H1 (cell line): ENCODE data around the gene FBXW8. TPM values are rescaled to one million over a fixed set of nuclear protein-coding genes. Genes with fewer than 3 reads are reported as not detected.

ENCODE experiments used
- CTCF ChIA-PET: fragments of 300-600 bp; sonication (Branson Sonifier 250); formaldehyde crosslinking; loops from one replicate; lab custom pipeline; 2021; ENCODE audit not compliant: partially characterized antibody; lab: Charles Lee
- POLR2A ChIA-PET: fragments of 300-600 bp; sonication (Branson Sonifier 250); formaldehyde crosslinking; loops from one replicate; lab custom pipeline; 2021; ENCODE audit warnings: inconsistent platforms; ENCODE audit not compliant: partially characterized antibody; lab: Charles Lee
- DNase-seq, 2 experiments: peaks; one replicate each; pipeline versions ENCODE4 v3.0.0 to v3.0.0-alpha.2; 2010 to 2022; ENCODE audit warnings: low spot score in 2 of 2, low read depth in 1 of 2, mixed read lengths in 1 of 2
- FAIRE-seq: peaks from 2 replicates; lab custom pipeline; 2011; peaks lifted over from hg19 to GRCh38; lab: Jason Lieb, UNC
- H2AFZ ChIP-seq: 2 replicates; pipeline ENCODE4 v1.8.1; 2012; ENCODE audit warnings: low read length, inconsistent platforms
- H2AK5ac ChIP-seq: 2 replicates; pipeline ENCODE4 v1.6.1; 2013; ENCODE audit warnings: low read depth, low read length
- H2BK120ac ChIP-seq: replicated peaks from 2 replicates; pipeline ENCODE3; 2013; ENCODE audit warnings: low read depth, low read length, inconsistent platforms
- H2BK12ac ChIP-seq: 2 replicates; pipeline ENCODE4 v1.6.1; 2013; ENCODE audit warnings: low read depth, low read length
- H2BK15ac ChIP-seq: 2 replicates; pipeline ENCODE4 v1.6.1; 2013; ENCODE audit warnings: low read length
- H2BK20ac ChIP-seq: 2 replicates; pipeline ENCODE4 v1.6.1; 2013; ENCODE audit warnings: low read length
- H2BK5ac ChIP-seq: 2 replicates; pipeline ENCODE4 v1.6.1; 2013; ENCODE audit warnings: low read depth, low read length
- H3K14ac ChIP-seq: 2 replicates; pipeline ENCODE4 v1.6.1; 2013; ENCODE audit warnings: inconsistent platforms; ENCODE audit not compliant: insufficient read length
- H3K18ac ChIP-seq: 2 replicates; pipeline ENCODE4 v1.6.1; 2013; ENCODE audit warnings: low read length; ENCODE audit errors: extremely low read depth
- H3K23ac ChIP-seq: 2 replicates; pipeline ENCODE4 v1.6.1; 2013; ENCODE audit warnings: inconsistent platforms; ENCODE audit not compliant: insufficient read length
- H3K23me2 ChIP-seq: 2 replicates; pipeline ENCODE4 v1.6.1; 2013; ENCODE audit warnings: low read depth, low read length
- H3K27ac ChIP-seq: 2 replicates; pipeline ENCODE4 v1.6.1; 2011; ENCODE audit warnings: low read depth, low read length, inconsistent platforms
- H3K27me3 ChIP-seq, 4 experiments: replicated peaks in 1 of 4; 1 replicate in 1 of 4; 2 replicates in 3 of 4; pipeline versions ENCODE4 v1.6.1 to v1.8.1; 2011 to 2013; ENCODE audit warnings: low read length in 3 of 4, mild to moderate bottlenecking in 3 of 4, inconsistent platforms in 2 of 4, mixed read lengths in 2 of 4, moderate library complexity in 1 of 4; ENCODE audit not compliant: control insufficient read depth in 3 of 4, insufficient read depth in 3 of 4; ENCODE audit errors: extremely low read depth in 1 of 4
- H3K36me3 ChIP-seq, 4 experiments: 2 replicates each; pipeline versions ENCODE4 v1.6.1 to v1.8.1; 2011 to 2013; ENCODE audit warnings: mild to moderate bottlenecking in 4 of 4, low read length in 3 of 4, moderate library complexity in 2 of 4, control low read depth in 1 of 4, inconsistent platforms in 1 of 4; ENCODE audit not compliant: insufficient read depth in 4 of 4, control insufficient read depth in 2 of 4
- H3K4ac ChIP-seq: replicated peaks from 2 replicates; pipeline ENCODE3; 2013; ENCODE audit warnings: low read length, low read depth, mixed read lengths, inconsistent platforms; ENCODE audit not compliant: insufficient read length
- H3K4me1 ChIP-seq, 4 experiments: replicated peaks in 1 of 4; 1 replicate in 1 of 4; 2 replicates in 3 of 4; pipeline versions ENCODE4 v1.6.1 to v1.8.1; 2011 to 2013; ENCODE audit warnings: low read length in 3 of 4, inconsistent platforms in 2 of 4, mixed read lengths in 1 of 4; ENCODE audit not compliant: insufficient read depth in 4 of 4, control insufficient read depth in 3 of 4
- H3K4me2 ChIP-seq, 2 experiments: 2 replicates each; pipeline versions ENCODE4 v1.6.1 to v1.8.1; 2011 to 2013; ENCODE audit warnings: low read depth in 2 of 2, low read length in 2 of 2, control low read depth in 1 of 2, inconsistent platforms in 1 of 2, mild to moderate bottlenecking in 1 of 2; ENCODE audit not compliant: insufficient read depth in 1 of 2
- H3K4me3 ChIP-seq, 4 experiments: fragments of 200-600, 300-600 bp in 1 of 4; sonication (generic), shearing (Covaris generic), sonication (Bioruptor Twin) in 1 of 4; 2 replicates each; pipeline versions ENCODE4 v1.5.1 to v1.8.1; 2011 to 2016; ENCODE audit warnings: low read length in 4 of 4, low read depth in 3 of 4, control low read depth in 2 of 4, inconsistent platforms in 2 of 4, mild to moderate bottlenecking in 2 of 4, mixed read lengths in 1 of 4, moderate library complexity in 1 of 4; ENCODE audit not compliant: insufficient read depth in 2 of 4; ENCODE audit errors: extremely low read depth in 1 of 4
- H3K56ac ChIP-seq: replicated peaks from 2 replicates; pipeline ENCODE3; 2013; ENCODE audit warnings: low read depth, mild to moderate bottlenecking, mixed read lengths, low read length, inconsistent platforms; ENCODE audit not compliant: insufficient read length
- H3K79me1 ChIP-seq: 2 replicates; pipeline ENCODE4 v1.6.1; 2013; ENCODE audit warnings: low read depth, low read length, control low read depth
- H3K79me2 ChIP-seq, 2 experiments: 2 replicates each; pipeline versions ENCODE4 v1.6.1 to v1.8.1; 2012 to 2013; ENCODE audit warnings: low read length in 2 of 2, mild to moderate bottlenecking in 2 of 2, inconsistent platforms in 1 of 2; ENCODE audit not compliant: insufficient read depth in 2 of 2, control insufficient read depth in 1 of 2
- H3K9ac ChIP-seq, 4 experiments: replicated peaks in 1 of 4; 1 replicate in 1 of 4; 2 replicates in 3 of 4; pipeline versions ENCODE4 v1.6.1 to v1.8.1; 2011 to 2013; ENCODE audit warnings: low read depth in 3 of 4, low read length in 3 of 4, control low read depth in 2 of 4, mild to moderate bottlenecking in 2 of 4, moderate library complexity in 2 of 4, inconsistent platforms in 1 of 4; ENCODE audit errors: extremely low read depth in 1 of 4
- H3K9me3 ChIP-seq, 2 experiments: 2 replicates each; pipeline versions ENCODE4 v1.6.1 to v1.8.1; 2012 to 2013; ENCODE audit warnings: mild to moderate bottlenecking in 2 of 2, moderate library complexity in 2 of 2, control low read depth in 1 of 2, inconsistent platforms in 1 of 2, low read depth in 1 of 2, low read length in 1 of 2, mixed read lengths in 1 of 2; ENCODE audit not compliant: insufficient read depth in 2 of 2
- H4K20me1 ChIP-seq, 2 experiments: replicated peaks in 1 of 2; 2 replicates each; pipeline versions ENCODE3 to v1.8.1; 2011 to 2013; ENCODE audit warnings: inconsistent platforms in 2 of 2, low read length in 2 of 2, mild to moderate bottlenecking in 1 of 2; ENCODE audit not compliant: insufficient read depth in 2 of 2, control insufficient read depth in 1 of 2
- H4K5ac ChIP-seq: 2 replicates; pipeline ENCODE4 v1.6.1; 2013; ENCODE audit warnings: low read length, low read depth, mixed read lengths, inconsistent platforms; ENCODE audit not compliant: insufficient read length
- H4K8ac ChIP-seq: 2 replicates; pipeline ENCODE4 v1.8.0; 2013; ENCODE audit warnings: mild to moderate bottlenecking, moderate library complexity, low read length, inconsistent platforms; ENCODE audit not compliant: insufficient read depth; ENCODE audit errors: extremely low read depth
- H4K91ac ChIP-seq: replicated peaks from 2 replicates; pipeline ENCODE3; 2013; ENCODE audit warnings: low read length, mixed read lengths, inconsistent platforms; ENCODE audit not compliant: insufficient read length
- CREB1 ChIP-seq: IDR thresholded peaks from 2 replicates; pipeline ENCODE4 v1.6.1; 2012; ENCODE audit warnings: inconsistent platforms
- NANOG ChIP-seq: IDR thresholded peaks from 2 replicates; pipeline ENCODE4 v1.6.1; 2011; ENCODE audit warnings: low read length, low read depth, mild to moderate bottlenecking, inconsistent platforms; ENCODE audit not compliant: insufficient read depth, poor library complexity, severe bottlenecking
- SP2 ChIP-seq: IDR thresholded peaks from 2 replicates; pipeline ENCODE4 v1.6.1; 2012; ENCODE audit warnings: mild to moderate bottlenecking, low read length, inconsistent platforms
- ZNF274 ChIP-seq: IDR thresholded peaks from 2 replicates; pipeline ENCODE4 v1.7.0; 2012; ENCODE audit warnings: low read length, borderline replicate concordance; ENCODE audit errors: extremely low read depth
- WGBS, 2 experiments: shearing (Covaris generic) in 1 of 2; methylation state at CpG; one replicate each; pipeline versions ENCODE4 v1.1.6 to v1.1.7; 2013 to 2015; ENCODE audit warnings: low lambda C conversion rate in 2 of 2, mixed read lengths in 2 of 2, inconsistent platforms in 1 of 2, low coverage in 1 of 2, missing lambda C conversion rate in 1 of 2; ENCODE audit not compliant: insufficient replicate concordance in 2 of 2, insufficient coverage in 1 of 2, insufficient read length in 1 of 2; ENCODE audit errors: extremely low coverage in 1 of 2, missing lambda C conversion rate in 1 of 2; 5-methylcytosine and 5-hydroxymethylcytosine counted together
- polyA plus RNA-seq, 7 experiments: library from polyadenylated mRNA; depleted of rRNA in 3 of 7; stranded (reverse) in 5 of 7; unstranded in 2 of 7; fragments of >200 nt in 5 of 7; fragments of 200-250 nt in 2 of 7; gene quantifications; 1 replicate in 5 of 7; 2 replicates in 1 of 7; 4 replicates in 1 of 7; pipeline versions ENCODE4 v1.2.1 to v1.2.3, GENCODE V29; 2011 to 2013; ENCODE audit warnings: missing spikeins in 2 of 7, mixed read lengths in 2 of 7
- total RNA-seq: library from RNA; stranded (reverse); fragmentation: NEBNext Ultra II Directional; extraction: Animal tissue kit (Norgen Biotek cat#: 25700); gene quantifications from 2 replicates; pipeline ENCODE4 v1.2.1, GENCODE V29; 2021

Gene FBXW8
- total and polyA plus RNA-seq, 2 of the 8 experiments (the other 6 are each of a cell fraction or from before 2014, with no cell fraction given), result 15.8 to 16.0 TPM

- no peak overlapping the region for H3K56ac ChIP-seq
- H3K27me3 ChIP-seq, result no peaks in the 10 kb centered on the region
- H4K91ac ChIP-seq, result no peak overlapping the region
- H2AK5ac ChIP-seq, result no peak overlapping the region
- H3K9me3 ChIP-seq, result peaks cover 0 to 4% of the 10 kb centered on the region in 2 experiments; a peak in 2 of 4 replicates
- no peak overlapping the region for H3K27ac ChIP-seq
- no peak for FAIRE-seq
- H2BK5ac ChIP-seq, result no peak overlapping the region
- H3K18ac ChIP-seq, result no peak overlapping the region
- H2BK12ac ChIP-seq, result no peak overlapping the region
- no peaks in the 10 kb centered on the region; a peak in 1 of 4 replicates for H3K79me2 ChIP-seq
- TF ChIP-seq ZNF274, result no peak
- TF ChIP-seq NANOG, result no peak
- TF ChIP-seq CREB1, result no peak
- TF ChIP-seq SP2, result no peak
- no peak overlapping the region for H3K4me3 ChIP-seq
- no peak overlapping the region for H4K5ac ChIP-seq
- H3K4me2 ChIP-seq, result no peak overlapping the region
- no peak overlapping the region for H3K4ac ChIP-seq
- no peak for DNase-seq
- no peaks in the 10 kb centered on the region for H3K4me1 ChIP-seq
- no peak overlapping the region for H3K9ac ChIP-seq
- CTCF ChIA-PET, result interaction anchor here (0.7 to 2.1 kb wide), 3 partner anchors 8 to 245 kb away, joined by 3 to 5 read pairs (median 3); no protein-coding TSS in a partner anchor
- POLR2A ChIA-PET, result interaction anchor here (0.6 kb wide), 1 partner anchor 313 kb away, joined by 3 read pairs; no protein-coding TSS in a partner anchor
- H3K14ac ChIP-seq, result no peak overlapping the region
- no peak overlapping the region for H4K8ac ChIP-seq
- no peak overlapping the region for H2BK15ac ChIP-seq
- H4K20me1 ChIP-seq, result peaks cover 0 to 2% of the 10 kb centered on the region in 2 experiments
- H3K36me3 ChIP-seq, result peaks cover 0 to 20% (median 9%) of the 10 kb centered on the region in 4 experiments; a peak in 5 of 8 replicates
- no peak overlapping the region for H2AFZ ChIP-seq
- no peak overlapping the region for H2BK20ac ChIP-seq
- no peaks in the 10 kb centered on the region for H3K79me1 ChIP-seq
- no peaks in the 10 kb centered on the region for H3K23me2 ChIP-seq
- H2BK120ac ChIP-seq, result no peak overlapping the region
- no peak overlapping the region for H3K23ac ChIP-seq
- WGBS, 2 experiments, result 91% methylated on average over 6 of the region's 6 CpGs; no CpG with 5 or more reads in 1 of the 2 experiments
These were observed 32.9 kb downstream of the FBXW8 start for GRCh38 chr12:116943419-116944372.
